WTC11 (cell line): Measurements from ENCODE around the gene KLC4. TPM values are rescaled to one million over a fixed set of nuclear protein-coding genes. Genes with fewer than 3 reads are reported as not detected.
"Not testable (repeated sequence)": the region's sequence is repeated elsewhere in the genome, so short reads cannot be mapped to it uniquely, and the experiment has no call there.

Source experiments
- ATAC-seq: fragments of 200-7000 bp; cut with Tn5 transposase; 2 replicates; pipeline ENCODE4 v1.10.0; 2021; ENCODE audit warnings: mild to moderate bottlenecking, moderate library complexity
- CTCF ChIA-PET: fragments of 300-600 bp; sonication (Branson Sonifier 250); formaldehyde crosslinking; loops from one replicate; lab custom pipeline; 2021; ENCODE audit warnings: antibody characterized with exemption; lab: Charles Lee
- POLR2A ChIA-PET: fragments of 350-600 bp; sonication (Branson Sonifier 250); formaldehyde crosslinking; loops from one replicate; lab custom pipeline; 2021; ENCODE audit warnings: antibody characterized with exemption; lab: Charles Lee
- DNase-seq: peaks from one replicate; pipeline ENCODE4 v3.0.0; 2021; ENCODE audit warnings: low spot score
- H3K27ac Mint-ChIP-seq: 2 replicates; pipeline ENCODE4 v1.8.0; 2021; ENCODE audit warnings: mixed read lengths
- H3K27me3 Mint-ChIP-seq: 2 replicates; pipeline ENCODE4 v1.8.0; 2021; ENCODE audit warnings: low read depth, mild to moderate bottlenecking, moderate library complexity, mixed read lengths
- H3K36me3 Mint-ChIP-seq: 2 replicates; pipeline ENCODE4 v1.8.0; 2021; ENCODE audit warnings: mixed read lengths
- H3K4me1 Mint-ChIP-seq: 2 replicates; pipeline ENCODE4 v1.8.0; 2022; ENCODE audit warnings: mixed read lengths
- H3K4me3 Mint-ChIP-seq: 2 replicates; pipeline ENCODE4 v1.8.0; 2021; ENCODE audit warnings: mild to moderate bottlenecking, moderate library complexity, mixed read lengths
- H3K9me3 Mint-ChIP-seq: 2 replicates; pipeline ENCODE4 v1.8.0; 2021; ENCODE audit warnings: mixed read lengths
- CREB1 ChIP-seq: sonication (generic); formaldehyde crosslinking; IDR thresholded peaks from 2 replicates; pipeline ENCODE4 v1.8.0; 2023; ENCODE audit warnings: mild to moderate bottlenecking, missing genetic modification reagents
- HMGXB4 ChIP-seq: sonication (generic); formaldehyde crosslinking; IDR thresholded peaks from 2 replicates; pipeline ENCODE4 v1.8.1; 2023; ENCODE audit warnings: mild to moderate bottlenecking, moderate library complexity, missing genetic modification reagents
- JUN ChIP-seq: sonication (generic); formaldehyde crosslinking; IDR thresholded peaks from 2 replicates; pipeline ENCODE4 v1.8.0; 2023; ENCODE audit warnings: mild to moderate bottlenecking, missing genetic modification reagents
- MXD4 ChIP-seq: fragments of 250-450 bp; sonication (Bioruptor Pico); IDR thresholded peaks from 2 replicates; pipeline ENCODE4 v1.8.0; 2021; ENCODE audit warnings: mild to moderate bottlenecking, moderate library complexity, borderline replicate concordance
- RELA ChIP-seq: sonication (generic); formaldehyde crosslinking; IDR thresholded peaks from 2 replicates; pipeline ENCODE4 v1.8.1; 2022; ENCODE audit warnings: missing genetic modification reagents, mild to moderate bottlenecking, borderline replicate concordance
- ZNF121 ChIP-seq: sonication (generic); formaldehyde crosslinking; IDR thresholded peaks from 2 replicates; pipeline ENCODE4 v1.8.0; 2023; ENCODE audit warnings: missing genetic modification reagents
- ZNF138 ChIP-seq: sonication (generic); formaldehyde crosslinking; conservative IDR thresholded peaks from 2 replicates; pipeline ENCODE4 v1.8.1; 2022; ENCODE audit warnings: mild to moderate bottlenecking, moderate library complexity, missing genetic modification reagents
- ZNF219 ChIP-seq: sonication (generic); formaldehyde crosslinking; IDR thresholded peaks from 2 replicates; pipeline ENCODE4 v1.8.0; 2023; ENCODE audit warnings: missing genetic modification reagents, mild to moderate bottlenecking, borderline replicate concordance
- ZNF416 ChIP-seq: fragments of 250-450 bp; sonication (Bioruptor Pico); IDR thresholded peaks from 2 replicates; pipeline ENCODE4 v1.9.0; 2021; ENCODE audit warnings: mild to moderate bottlenecking, inconsistent platforms
- ZNF512 ChIP-seq: sonication (generic); formaldehyde crosslinking; IDR thresholded peaks from 2 replicates; pipeline ENCODE4 v1.8.1; 2022; ENCODE audit warnings: missing genetic modification reagents, borderline replicate concordance
- total RNA-seq: library from RNA; stranded (reverse); gene quantifications from 3 replicates; pipeline ENCODE4 v1.2.3, GENCODE V29; 2021
- TF ChIP-seq, protein P1 (sequence below): sonication (generic); formaldehyde crosslinking; conservative IDR thresholded peaks from 2 replicates; pipeline ENCODE4 v1.8.1; 2023; ENCODE audit warnings: mild to moderate bottlenecking, low read depth, missing genetic modification reagents, moderate library complexity
- TF ChIP-seq, protein P2 (sequence below): fragments of 250-450 bp; sonication (Bioruptor Pico); IDR thresholded peaks from 2 replicates; pipeline ENCODE4 v1.9.0; 2021; ENCODE audit warnings: mild to moderate bottlenecking, borderline replicate concordance

The KLC4 gene
- total RNA-seq, 1 experiment from 2014 or later, result 35.7 TPM

DNA sequence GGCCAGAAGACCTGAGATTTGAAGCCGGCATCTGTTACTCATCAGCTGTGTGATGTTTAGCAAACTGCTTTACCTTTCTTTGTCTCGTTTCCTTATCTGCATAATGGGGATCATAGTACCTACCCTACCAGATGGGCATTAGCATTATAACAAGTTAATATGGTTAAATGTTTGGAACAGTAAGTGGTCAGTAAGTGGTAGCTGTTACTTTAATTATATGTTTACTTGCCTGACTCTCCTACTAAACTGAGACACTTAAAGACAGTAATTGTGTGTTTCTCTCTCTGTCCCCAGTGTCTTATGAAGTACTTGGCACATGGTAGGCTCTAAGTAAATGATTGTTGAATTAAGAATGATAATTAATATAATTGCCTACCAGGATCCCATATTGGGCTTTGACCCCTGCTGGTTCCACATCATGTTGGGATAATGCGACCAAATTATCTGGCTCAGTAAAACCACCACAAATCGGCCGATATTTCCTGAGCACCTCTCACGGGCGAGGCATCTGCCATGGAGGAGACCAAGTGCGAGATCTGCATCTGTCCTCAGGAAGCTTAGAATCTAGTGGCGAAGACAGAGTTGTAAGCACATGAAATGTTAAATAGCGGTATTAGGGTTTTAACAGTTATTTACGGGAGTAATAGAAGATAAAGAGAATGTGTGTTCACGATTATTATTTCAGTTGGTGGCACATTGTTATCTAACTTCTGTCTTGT lies 48.1 kb downstream of the KLC4 start:
- Mint-ChIP-seq H3K27ac (peak overlapping the region; percentile 84), H3K27me3 (no peaks in the 10 kb centered on the region), H3K4me1 (peaks cover 40% of the 10 kb centered on the region), H3K4me3 (no peak overlapping the region), H3K9me3 (no peaks in the 10 kb centered on the region), H3K36me3 (peaks cover 3% of the 10 kb centered on the region; the same call in 1 of the 2 replicates)
- DNase-seq (no peak), ATAC-seq (no peak)
- TF ChIP-seq HMGXB4 (CRISPR knock-in tag) (no peak), ZNF121 (no peak)
- TF ChIP-seq, protein P1, sequence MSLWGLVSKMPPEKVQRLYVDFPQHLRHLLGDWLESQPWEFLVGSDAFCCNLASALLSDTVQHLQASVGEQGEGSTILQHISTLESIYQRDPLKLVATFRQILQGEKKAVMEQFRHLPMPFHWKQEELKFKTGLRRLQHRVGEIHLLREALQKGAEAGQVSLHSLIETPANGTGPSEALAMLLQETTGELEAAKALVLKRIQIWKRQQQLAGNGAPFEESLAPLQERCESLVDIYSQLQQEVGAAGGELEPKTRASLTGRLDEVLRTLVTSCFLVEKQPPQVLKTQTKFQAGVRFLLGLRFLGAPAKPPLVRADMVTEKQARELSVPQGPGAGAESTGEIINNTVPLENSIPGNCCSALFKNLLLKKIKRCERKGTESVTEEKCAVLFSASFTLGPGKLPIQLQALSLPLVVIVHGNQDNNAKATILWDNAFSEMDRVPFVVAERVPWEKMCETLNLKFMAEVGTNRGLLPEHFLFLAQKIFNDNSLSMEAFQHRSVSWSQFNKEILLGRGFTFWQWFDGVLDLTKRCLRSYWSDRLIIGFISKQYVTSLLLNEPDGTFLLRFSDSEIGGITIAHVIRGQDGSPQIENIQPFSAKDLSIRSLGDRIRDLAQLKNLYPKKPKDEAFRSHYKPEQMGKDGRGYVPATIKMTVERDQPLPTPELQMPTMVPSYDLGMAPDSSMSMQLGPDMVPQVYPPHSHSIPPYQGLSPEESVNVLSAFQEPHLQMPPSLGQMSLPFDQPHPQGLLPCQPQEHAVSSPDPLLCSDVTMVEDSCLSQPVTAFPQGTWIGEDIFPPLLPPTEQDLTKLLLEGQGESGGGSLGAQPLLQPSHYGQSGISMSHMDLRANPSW (CRISPR knock-in tag), result no peak
- ChIA-PET POLR2A (interaction anchor here (0.6 to 1.4 kb wide), 3 partner anchors 11 to 787 kb away, joined by 3 to 6 read pairs (median 4); no protein-coding TSS in a partner anchor), CTCF (no interaction called here)

DNA sequence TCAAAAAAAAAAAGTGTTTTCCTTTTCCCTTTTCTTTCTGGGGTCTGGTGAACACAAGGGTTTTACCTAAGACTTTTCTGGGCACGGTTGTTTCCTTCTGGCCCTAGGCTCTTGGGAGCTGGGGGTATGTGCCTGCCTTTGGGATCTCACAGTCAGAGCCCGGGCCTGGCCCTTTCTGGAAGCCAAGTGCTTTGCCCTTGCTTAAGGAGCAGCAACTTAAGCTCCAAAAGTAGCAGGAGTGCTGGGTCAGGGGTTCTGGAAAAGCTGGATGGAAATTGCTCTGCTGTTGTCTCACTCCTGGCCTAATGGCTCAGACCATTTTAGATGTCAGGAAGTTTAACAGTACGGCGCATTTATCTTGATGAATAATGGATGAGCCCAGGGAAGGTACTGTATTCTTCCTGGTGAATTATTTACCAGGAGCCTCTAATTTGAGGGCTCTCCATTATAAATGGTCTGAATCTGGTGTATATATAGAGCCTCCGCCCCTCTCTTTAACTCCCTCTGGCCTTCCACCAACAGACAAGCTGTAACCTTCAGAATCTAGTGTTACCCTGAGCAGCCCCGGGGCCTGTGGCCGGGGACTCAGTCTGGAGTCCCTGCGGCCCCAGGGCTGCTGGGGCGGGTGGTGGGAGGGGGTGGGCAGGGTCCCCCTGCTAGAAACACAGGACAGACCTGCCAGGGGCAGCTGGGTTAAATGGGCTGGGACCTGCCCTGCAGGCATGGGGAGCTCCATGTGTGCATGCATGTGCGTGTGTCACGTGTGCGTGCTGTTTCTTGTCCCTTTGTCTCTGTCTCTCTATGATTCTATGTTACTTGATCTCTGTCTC lies 54.2 kb downstream of the KLC4 start:
- peak overlapping the region; percentile 96 for H3K27ac Mint-ChIP-seq
- ATAC-seq (peak; percentile 73), DNase-seq (no peak)
- no peak overlapping the region for H3K4me3 Mint-ChIP-seq
- TF ChIP-seq HMGXB4 (CRISPR knock-in tag) (no peak), ZNF219 (no peak), MXD4 (CRISPR knock-in tag) (no peak), CREB1 (CRISPR knock-in tag) (no peak), ZNF138 (CRISPR knock-in tag) (no peak), ZNF121 (peak; percentile 33; the same call in 1 of the 2 replicates)
- H3K36me3 Mint-ChIP-seq, result no peaks in the 10 kb centered on the region
- no peaks in the 10 kb centered on the region for H3K9me3 Mint-ChIP-seq
- H3K4me1 Mint-ChIP-seq, result peaks cover 33% of the 10 kb centered on the region
- CTCF ChIA-PET, result interaction anchor here (1.1 to 3.1 kb wide), 3 partner anchors 16 to 30 kb away, joined by 4 to 20 read pairs (median 6); no protein-coding TSS in a partner anchor
- POLR2A ChIA-PET, result no interaction called here
- H3K27me3 Mint-ChIP-seq, result no peaks in the 10 kb centered on the region

GRCh38 chr6:43115365-43115764 lies 55.9 kb downstream of the KLC4 start:
- DNase-seq, result no peak
- POLR2A ChIA-PET, result interaction anchor here (1.0 kb wide), 1 partner anchor 20 kb away, joined by 5 read pairs; no protein-coding TSS in a partner anchor
- Mint-ChIP-seq H3K27me3 (no peaks in the 10 kb centered on the region), H3K36me3 (no peaks in the 10 kb centered on the region), H3K4me1 (peaks cover 33% of the 10 kb centered on the region)
- TF ChIP-seq ZNF512 (no peak), ZNF416 (CRISPR knock-in tag) (no peak), JUN (CRISPR knock-in tag) (no peak), RELA (CRISPR knock-in tag) (no peak)
- TF ChIP-seq, protein P2, sequence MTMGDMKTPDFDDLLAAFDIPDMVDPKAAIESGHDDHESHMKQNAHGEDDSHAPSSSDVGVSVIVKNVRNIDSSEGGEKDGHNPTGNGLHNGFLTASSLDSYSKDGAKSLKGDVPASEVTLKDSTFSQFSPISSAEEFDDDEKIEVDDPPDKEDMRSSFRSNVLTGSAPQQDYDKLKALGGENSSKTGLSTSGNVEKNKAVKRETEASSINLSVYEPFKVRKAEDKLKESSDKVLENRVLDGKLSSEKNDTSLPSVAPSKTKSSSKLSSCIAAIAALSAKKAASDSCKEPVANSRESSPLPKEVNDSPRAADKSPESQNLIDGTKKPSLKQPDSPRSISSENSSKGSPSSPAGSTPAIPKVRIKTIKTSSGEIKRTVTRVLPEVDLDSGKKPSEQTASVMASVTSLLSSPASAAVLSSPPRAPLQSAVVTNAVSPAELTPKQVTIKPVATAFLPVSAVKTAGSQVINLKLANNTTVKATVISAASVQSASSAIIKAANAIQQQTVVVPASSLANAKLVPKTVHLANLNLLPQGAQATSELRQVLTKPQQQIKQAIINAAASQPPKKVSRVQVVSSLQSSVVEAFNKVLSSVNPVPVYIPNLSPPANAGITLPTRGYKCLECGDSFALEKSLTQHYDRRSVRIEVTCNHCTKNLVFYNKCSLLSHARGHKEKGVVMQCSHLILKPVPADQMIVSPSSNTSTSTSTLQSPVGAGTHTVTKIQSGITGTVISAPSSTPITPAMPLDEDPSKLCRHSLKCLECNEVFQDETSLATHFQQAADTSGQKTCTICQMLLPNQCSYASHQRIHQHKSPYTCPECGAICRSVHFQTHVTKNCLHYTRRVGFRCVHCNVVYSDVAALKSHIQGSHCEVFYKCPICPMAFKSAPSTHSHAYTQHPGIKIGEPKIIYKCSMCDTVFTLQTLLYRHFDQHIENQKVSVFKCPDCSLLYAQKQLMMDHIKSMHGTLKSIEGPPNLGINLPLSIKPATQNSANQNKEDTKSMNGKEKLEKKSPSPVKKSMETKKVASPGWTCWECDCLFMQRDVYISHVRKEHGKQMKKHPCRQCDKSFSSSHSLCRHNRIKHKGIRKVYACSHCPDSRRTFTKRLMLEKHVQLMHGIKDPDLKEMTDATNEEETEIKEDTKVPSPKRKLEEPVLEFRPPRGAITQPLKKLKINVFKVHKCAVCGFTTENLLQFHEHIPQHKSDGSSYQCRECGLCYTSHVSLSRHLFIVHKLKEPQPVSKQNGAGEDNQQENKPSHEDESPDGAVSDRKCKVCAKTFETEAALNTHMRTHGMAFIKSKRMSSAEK (CRISPR knock-in tag), result no peak
- TF ChIP-seq, all 79 proteins: peak for 0
- ATAC-seq, result no peak
- H3K4me3 Mint-ChIP-seq, result no peak overlapping the region
- CTCF ChIA-PET, result interaction anchor here (0.6 to 3.1 kb wide), 5 partner anchors 14 to 114 kb away, joined by 3 to 20 read pairs (median 4); partner anchors contain the start of gene DNPH1
- no peaks in the 10 kb centered on the region for H3K9me3 Mint-ChIP-seq
- 0 out of 2 replicates have a peak overlapping the region, but pooled peaks have one; percentile 57 for H3K27ac Mint-ChIP-seq

DNA sequence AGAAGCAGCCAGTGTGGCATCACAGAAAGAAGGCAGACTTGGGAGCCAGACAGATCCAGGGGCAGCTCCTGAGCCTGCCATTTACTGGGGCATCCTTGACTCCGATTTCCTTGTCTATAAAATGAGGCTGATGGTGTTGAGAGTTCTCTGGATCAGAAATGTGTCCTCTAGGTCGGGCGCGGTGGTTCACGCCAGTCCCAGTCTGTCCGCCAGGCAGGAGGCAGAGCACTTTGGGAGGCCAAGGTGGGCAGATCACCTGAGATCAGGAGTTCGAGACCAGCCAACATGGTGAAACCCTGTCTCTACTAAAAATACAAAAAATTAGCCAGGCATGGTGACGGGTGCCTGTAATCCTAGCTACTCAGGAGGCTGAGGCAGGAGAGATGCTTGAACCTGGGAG lies 58.0 kb downstream of the KLC4 start:
- CTCF ChIA-PET, H3K36me3 Mint-ChIP-seq, H3K4me3 Mint-ChIP-seq, POLR2A ChIA-PET, H3K9me3 Mint-ChIP-seq, H3K27me3 Mint-ChIP-seq, ATAC-seq, DNase-seq: not testable (repeated sequence)
- H3K27ac Mint-ChIP-seq, result peak overlapping the region; percentile 94
- H3K4me1 Mint-ChIP-seq, result peaks cover 41% of the 10 kb centered on the region
